ENCODE data around the gene HMGB3.
"Not testable (repeated sequence)": the region's sequence is repeated elsewhere in the genome, so short reads cannot be mapped to it uniquely, and the experiment has no call there.

HMGB3 gene

GRCh38 chrX:150982788-150983520 is at the start of gene HMGB3:
TSS of gene HMGB3 (plus strand) at chrX:150983335. CDS start at chrX:150985600, 2,265 bp downstream.
- peak; percentile 22 to 48 for DNase-seq (ENCODE audit: extremely low read depth in 1 of 2, low read depth in 1 of 2)

- DNase-seq (ENCODE audit: extremely low read depth in 1 of 2, low read depth in 1 of 2), result no peak
Observed at GRCh38 chrX:150933945-150934350, 49.2 kb upstream of the HMGB3 start.

DNA sequence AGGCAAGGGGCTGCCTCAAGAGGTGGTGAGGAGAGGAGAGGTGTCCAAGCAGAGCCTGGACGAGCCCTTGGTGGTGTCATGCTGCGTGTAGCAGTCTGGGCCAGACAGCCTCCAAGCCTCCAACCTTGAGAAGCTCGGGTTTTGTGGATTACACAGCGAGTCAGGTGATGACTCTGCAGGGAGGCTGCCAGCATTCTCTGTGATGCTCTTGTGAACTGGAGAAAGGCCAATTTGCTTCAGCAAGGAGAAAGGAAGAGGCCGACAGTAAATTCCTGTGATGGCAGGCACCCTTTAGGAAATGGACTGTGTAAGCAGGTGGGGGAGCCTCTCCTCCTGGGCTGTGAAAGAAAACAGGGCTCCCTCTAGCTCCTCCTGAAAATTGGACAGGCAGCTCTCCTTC is 48.7 kb upstream of the HMGB3 start:
- no peak for DNase-seq (ENCODE audit: extremely low read depth in 1 of 2, low read depth in 1 of 2)

DNA sequence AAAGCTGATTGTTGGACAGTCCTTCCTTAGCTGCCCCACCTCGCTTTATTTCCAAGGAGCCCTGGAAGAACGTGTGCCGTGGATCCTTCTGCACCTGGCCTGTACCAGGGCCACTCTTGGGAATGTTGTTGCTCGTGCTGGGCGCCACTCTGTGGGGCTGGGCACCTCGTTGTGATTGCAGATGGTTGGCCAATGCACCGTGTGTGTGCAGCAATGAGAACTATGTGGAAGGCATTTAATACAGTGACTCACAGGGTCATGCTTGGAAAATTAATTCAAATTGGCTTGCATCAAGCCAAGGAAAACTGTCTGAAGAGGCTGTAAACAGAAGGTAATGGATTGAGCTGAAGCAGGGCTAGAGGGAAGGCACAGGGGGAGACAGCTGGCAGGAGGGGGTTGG is 47.7 kb upstream of the HMGB3 start:
- DNase-seq (ENCODE audit: extremely low read depth in 1 of 2, low read depth in 1 of 2), result no peak

- no peak for DNase-seq (ENCODE audit: extremely low read depth in 1 of 2, low read depth in 1 of 2)
Observed at GRCh38 chrX:150936556-150936955, 46.6 kb upstream of the HMGB3 start.

DNA sequence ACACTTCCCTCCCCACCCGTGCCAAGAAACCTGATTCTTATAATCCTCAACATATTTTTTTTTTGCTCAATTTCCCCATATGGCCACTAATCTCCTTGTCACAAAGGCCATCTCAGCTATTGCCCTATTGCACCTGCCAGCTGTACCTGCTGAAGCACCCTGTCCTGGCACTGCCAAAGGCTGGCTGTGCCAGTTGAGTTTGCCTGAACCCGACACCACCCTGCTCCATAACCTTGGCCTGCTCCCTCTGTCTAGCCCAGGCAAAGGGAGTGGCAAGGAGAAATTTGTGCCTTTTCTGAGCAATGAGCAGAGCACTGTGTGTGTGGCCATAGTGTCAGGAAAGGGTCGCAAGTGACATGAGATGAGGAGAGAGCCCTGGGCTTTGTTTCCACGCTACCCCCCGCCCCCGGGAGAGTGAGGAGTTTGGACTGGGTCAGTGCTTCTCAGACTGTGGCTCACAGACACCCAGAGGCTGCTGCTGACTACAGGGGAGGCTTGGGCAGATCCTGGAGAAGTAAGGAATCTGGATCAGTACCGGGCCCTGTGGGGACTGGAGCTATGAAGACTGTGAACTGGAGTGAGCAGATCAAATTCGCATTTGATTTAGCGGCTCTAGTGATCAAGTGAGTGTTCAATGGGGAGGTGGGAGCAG is 42.2 kb upstream of the HMGB3 start:
- no peak for DNase-seq (ENCODE audit: extremely low read depth in 1 of 2, low read depth in 1 of 2)

- DNase-seq (ENCODE audit: extremely low read depth in 1 of 2, low read depth in 1 of 2), result no peak
Observed at GRCh38 chrX:150941580-150941979, 41.6 kb upstream of the HMGB3 start.

- no peak for DNase-seq (ENCODE audit: extremely low read depth in 1 of 2, low read depth in 1 of 2)
Observed at GRCh38 chrX:150942942-150943594, 40.1 kb upstream of the HMGB3 start.

DNA sequence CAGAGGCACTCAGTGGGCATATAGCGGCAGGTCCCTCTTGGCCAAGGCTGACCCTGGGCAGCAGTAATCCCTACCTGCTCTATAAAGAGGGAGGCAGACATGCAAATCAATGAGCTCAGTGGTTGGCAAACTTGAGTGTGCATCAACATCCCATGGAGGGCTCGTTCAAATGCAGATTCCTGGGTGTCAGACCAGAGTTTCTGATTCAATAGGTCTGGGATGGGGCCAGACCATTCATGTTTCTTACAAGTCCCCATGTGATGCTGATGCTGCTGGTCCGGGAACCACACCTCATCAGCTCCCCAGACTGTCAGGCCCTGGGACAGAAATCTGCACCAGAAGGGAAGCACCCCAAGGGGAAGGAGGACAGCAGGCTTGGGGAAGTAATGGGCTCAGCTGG is 38.9 kb upstream of the HMGB3 start:
- DNase-seq (ENCODE audit: extremely low read depth in 1 of 2, low read depth in 1 of 2), result no peak

- DNase-seq (ENCODE audit: extremely low read depth in 1 of 2, low read depth in 1 of 2), result no peak
Observed at GRCh38 chrX:150954951-150955350, 28.2 kb upstream of the HMGB3 start.

DNA sequence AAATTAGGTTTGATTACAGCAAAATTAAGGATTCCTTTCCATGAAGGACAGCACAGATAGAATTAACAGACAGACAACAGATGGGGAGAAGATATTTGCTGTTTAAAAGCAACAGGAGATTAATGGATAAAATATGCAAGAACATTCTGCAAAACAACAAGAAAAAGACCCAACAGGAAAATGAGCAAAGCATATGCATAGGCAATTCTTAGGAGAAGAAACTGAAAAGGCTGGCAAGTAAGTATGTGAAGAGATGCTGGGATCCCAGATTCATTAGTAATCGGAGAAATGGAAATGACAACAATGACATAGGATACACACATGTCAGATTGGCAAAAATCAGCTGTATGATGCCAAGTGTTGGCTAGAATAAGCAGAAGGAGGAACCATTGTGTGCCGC is 27.5 kb upstream of the HMGB3 start:
- DNase-seq (ENCODE audit: extremely low read depth in 1 of 2, low read depth in 1 of 2), result no peak

DNA sequence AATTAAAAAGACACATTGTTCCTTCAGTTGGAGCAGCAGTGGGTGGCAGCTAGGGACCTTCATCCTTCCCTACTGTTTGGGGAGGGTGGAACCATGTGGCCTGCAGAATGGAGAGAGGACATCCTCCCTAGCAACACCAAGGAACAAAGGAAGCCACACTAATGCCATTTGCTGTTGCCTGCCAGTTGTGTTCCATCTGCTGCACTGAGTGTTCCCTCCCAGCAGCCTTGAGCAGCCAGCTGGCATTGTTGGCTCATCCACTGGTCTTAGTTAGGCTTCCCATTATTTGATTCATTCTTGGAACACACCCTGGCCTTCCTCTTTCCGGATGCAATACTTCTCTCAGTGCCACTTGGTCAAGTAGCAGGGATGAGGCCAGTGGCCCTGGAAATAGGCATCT is 25.0 kb upstream of the HMGB3 start:
- no peak for DNase-seq (ENCODE audit: extremely low read depth in 1 of 2, low read depth in 1 of 2)

- DNase-seq (ENCODE audit: extremely low read depth in 1 of 2, low read depth in 1 of 2), result no peak
Observed at GRCh38 chrX:150959557-150959956, 23.6 kb upstream of the HMGB3 start.

DNA sequence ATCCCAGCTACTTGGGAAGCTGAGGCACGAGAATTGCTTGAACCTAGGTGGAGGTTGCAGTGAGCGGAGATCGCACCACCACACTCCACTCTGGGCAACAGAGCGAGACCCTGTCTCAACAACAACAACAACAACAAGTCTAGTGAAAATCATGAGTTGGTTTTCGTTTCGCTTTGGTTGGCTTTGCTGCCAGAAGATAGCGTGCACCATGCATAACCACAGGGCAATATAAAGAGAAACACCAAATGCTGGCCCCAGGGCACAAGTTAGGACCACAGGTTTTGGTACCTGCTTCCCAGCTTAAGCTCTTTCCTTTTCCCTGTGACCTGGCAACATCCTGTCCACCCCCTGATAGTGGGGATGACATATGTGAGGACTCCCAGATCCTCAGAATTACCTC is 21.5 kb upstream of the HMGB3 start:
- no peak for DNase-seq (ENCODE audit: extremely low read depth in 1 of 2, low read depth in 1 of 2)

DNA sequence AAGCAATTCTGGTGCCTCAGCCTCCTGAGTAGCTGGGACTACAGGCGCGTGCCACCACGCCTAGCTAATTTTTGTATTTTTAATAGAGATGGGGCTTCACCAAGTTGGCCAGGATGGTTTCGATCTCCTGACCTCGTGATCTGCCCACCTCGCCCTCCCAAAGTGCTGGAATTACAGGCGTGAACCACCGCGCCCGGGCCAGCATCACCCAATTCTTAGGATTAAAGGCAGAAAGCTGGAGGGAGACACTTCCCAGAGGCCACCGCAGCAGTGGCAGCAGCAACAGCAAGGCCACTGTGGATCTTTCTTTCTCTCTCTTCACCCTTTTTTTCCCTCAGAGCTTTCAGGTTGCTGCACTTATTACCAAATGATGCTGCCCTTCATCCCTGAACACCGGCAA is 18.7 kb upstream of the HMGB3 start:
- DNase-seq (ENCODE audit: extremely low read depth in 1 of 2, low read depth in 1 of 2), result not testable (repeated sequence)

GRCh38 chrX:150966235-150966634 is 16.9 kb upstream of the HMGB3 start:
- no peak for DNase-seq (ENCODE audit: extremely low read depth in 1 of 2, low read depth in 1 of 2)

DNA sequence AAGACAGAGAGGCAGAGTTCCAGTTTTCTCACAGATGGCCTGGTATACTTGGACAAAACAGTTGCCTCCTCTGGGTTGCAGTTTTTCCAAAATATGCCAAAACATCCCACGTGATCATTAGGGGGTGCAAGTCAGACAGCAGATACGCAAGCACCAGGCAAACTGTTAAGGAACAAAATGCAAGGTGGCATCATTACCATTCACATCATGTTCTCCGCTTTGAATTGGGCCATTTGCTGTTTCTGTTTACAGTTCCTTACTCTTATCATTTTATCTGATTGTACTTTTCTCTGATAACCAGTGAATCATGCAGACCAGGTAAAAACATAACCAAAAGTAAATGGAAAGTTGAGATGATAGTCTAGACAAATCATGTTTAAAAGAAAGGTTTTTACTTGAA is 16.4 kb upstream of the HMGB3 start:
- DNase-seq (ENCODE audit: extremely low read depth in 1 of 2, low read depth in 1 of 2), result no peak

DNA sequence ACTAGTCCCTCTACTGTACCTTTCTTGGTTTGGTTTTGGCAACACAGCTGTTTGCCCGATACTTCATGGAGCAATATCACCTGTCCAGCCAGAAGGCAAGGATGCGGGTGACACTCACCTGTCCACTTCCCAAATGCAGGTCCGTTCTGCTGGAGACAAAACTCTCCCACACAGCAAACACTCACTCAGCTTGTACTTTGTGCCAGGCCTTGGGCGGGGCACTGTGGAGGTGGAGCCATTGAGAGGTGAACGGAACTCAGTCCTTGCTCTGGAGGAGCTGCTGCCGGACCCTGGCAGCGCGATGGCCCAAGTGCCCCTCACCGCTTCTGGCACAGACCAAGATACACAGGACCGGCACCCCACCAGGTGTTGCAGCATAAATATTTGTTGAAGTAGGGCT is 15.3 kb upstream of the HMGB3 start:
- no peak for DNase-seq (ENCODE audit: extremely low read depth in 1 of 2, low read depth in 1 of 2)

- DNase-seq (ENCODE audit: extremely low read depth in 1 of 2, low read depth in 1 of 2), result no peak
Observed at GRCh38 chrX:150968862-150969720, 14.0 kb upstream of the HMGB3 start.

DNA sequence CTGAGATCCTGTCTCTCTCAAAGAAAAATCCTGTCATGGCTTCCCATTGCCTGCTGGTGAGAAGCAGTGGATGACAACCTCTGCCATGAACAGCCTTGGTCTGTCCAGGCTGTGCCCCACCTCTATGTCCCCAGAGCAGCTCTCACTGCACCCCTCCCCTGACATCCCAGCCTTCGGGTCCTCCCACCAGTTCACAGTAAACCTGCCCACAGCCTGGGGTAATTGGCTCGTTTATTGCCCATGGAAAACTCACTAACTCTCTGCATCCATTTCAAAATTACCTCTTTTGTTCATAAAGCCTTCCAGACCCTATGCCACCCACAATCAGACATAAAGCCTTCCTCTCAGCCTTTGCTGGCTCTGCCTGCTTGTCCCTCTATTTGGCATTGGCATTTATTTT is 10.7 kb upstream of the HMGB3 start:
- DNase-seq (ENCODE audit: extremely low read depth in 1 of 2, low read depth in 1 of 2), result no peak

Data from activated CD8-positive, alpha-beta memory T cell treated with anti-CD3 and anti-CD28 coated beads for 1 hour (primary cell).